HG03558 (cell line): Measurements from ENCODE around the gene FCN2.

Experiments
- ATAC-seq: cut with Tn5 transposase; IDR thresholded peaks from one replicate; pipeline ENCODE4 v1.9.1; 2021; ENCODE audit warnings: moderate number of reproducible peaks; ENCODE audit not compliant: unreplicated experiment; ENCODE audit errors: extremely low read depth

FCN2 gene

DNA sequence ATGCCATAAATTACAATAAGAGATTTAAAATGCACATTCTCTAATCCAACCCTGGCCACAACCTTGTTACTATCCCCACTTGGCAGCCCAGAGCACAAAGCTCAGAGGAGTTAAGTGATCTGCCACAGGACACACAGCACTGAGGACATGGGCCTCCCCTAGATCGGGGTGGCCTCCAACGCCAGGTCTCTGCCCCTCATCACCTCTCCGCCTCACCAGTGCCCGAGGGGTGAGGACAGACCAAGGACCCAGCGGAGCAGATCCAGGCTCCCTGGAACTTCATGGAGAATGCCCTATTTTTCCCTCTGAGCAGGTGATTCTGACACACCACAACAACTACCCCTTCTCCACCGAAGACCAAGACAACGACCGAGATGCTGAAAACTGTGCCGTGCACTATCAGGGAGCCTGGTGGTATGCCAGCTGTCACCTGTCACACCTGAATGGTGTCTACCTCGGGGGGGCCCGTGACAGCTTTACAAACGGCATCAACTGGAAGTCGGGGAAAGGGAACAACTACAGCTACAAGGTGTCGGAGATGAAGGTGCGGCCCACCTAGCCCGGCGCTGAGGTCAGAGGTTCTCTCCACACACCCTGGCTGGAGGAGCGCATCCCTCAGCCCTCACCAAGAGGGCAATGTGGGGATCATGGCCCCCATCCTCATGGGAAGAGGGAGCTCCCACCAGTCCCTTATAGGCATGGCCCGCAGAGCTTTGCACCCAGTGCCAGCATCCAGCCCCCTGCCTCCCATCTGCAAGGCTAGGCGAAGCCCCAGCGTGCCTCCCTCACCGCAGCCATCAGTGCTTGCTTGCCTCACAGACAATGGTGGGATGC, 12.5 kb upstream of the FCN2 start:
- no peak for ATAC-seq

DNA sequence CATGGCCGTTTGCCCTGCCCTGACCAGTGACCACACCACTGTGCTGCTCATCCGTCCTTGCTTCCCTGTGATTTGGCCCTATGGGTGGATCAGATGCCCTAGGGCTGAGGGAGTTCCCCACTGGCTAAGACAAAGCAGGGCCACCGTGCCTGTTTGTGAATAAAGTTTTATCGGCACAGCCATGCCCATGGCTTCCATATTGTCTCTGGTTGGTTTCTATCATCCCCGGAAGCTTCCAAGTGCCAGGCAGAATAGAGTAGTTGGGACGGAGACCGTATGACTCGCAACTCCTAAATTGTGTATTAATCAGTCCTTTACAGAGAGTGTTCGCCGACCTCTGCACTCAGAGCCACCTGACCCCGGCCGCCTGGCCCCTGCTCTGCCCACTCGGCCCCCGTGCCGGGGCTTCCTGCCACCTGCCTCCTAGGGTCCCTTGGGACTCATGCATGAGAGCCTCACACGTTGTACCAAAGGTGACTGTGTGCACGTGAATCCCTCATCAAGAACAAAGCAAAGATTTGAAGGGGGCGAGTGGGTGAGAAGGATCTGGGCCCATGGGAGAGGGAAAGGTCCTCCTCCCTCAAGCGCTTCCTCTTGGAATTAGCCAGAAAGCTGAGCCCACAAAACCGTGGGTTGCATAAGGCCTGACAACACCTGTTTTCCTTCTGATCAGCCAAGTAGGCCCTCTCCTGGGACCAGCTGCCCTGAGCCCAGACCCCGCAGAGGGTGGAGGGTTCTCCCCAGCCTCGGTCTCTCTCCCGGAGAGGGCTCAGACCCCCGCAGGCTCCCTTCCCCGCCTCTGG, 11.7 kb upstream of the FCN2 start:
- ATAC-seq: no peak

DNA sequence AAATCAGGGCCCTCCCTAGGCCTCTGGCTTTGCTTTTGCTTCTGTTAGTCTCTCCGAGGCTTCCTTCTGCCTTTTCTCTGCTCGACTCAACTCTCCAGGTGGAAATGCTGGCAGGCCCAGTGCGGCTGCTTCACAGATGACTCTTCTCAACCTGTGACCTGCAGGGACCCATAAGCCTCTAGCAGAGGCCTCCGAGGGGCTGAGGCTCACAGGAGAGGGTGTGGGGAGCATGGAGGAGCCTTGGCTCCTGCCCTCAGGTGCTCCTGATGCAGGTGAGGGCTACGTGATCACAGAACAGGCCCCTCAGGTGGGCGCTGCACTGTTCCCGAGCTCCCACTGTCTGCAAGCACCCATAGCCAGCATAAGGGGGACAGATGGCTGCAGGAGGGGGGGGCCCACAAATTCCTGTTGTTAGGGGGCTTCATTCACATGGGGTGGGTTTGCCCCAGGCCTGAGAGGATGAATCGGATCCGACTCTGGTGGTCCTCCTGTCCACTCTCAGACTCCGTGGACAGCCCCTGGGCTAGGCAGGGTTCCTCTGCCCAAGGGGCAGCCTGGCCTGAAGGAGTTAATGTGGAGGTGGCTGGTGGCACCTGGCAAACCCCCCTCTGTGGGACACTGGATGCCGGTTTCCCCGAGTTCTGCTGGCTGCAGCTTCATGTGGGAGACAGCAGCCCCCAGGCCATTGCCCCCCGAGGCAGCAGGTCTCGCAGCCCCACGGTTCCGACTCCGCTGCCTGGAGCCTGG, 10.9 kb upstream of the FCN2 start:
- ATAC-seq: no peak

- ATAC-seq: no peak
These were observed 10.3 kb upstream of the FCN2 start for GRCh38 chr9:134870301-134870694.

DNA sequence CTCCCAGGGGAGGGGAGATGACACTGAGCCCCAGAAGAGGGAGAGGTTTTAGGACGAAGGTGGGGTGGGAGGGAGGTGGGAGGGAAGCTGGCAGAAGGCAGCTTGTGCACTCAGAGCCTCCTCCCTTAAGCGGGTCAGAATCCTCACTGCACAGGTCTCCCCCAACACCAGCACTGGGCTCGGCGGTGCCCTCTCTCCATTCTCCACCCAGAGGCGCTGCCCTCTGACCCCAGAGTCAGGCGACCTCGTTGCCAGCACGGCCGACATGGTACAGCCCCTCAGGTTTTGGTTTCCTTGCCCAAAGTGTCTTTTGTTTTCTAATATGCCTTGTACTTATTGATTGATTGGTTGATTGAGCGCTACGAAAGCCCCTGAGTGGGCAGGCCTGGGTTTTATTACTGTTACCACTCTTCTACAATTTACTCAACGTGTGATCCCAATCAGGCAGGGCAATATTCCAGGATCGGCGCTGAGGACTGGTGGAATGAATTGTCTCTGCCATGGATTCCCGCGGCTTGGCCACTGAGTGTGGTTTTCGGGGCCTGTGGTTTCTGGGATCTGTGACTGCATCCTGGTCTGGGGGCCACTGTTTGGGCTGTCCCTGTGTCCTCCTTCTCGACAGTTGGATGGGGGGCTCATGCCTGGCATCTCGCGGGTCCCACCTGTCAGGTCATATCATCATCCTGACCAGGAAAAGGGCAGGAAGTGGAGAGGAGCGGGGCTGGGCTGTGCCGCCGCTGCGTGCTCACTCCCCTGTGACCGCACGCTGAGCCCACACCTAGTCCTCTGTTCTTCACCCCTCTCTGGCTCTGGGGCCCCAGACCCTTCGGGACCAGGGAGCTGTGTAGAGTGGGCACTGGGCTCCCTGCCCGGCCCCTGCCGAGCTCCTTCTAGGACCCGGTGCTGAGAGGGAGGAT, 9.6 kb upstream of the FCN2 start:
- ATAC-seq: no peak

GRCh38 chr9:134871697-134872340, 8.8 kb upstream of the FCN2 start:
- no peak for ATAC-seq

- ATAC-seq: no peak
These were observed 8.0 kb upstream of the FCN2 start for GRCh38 chr9:134872482-134873231.

GRCh38 chr9:134875371-134875770, 5.2 kb upstream of the FCN2 start:
- ATAC-seq: no peak

DNA sequence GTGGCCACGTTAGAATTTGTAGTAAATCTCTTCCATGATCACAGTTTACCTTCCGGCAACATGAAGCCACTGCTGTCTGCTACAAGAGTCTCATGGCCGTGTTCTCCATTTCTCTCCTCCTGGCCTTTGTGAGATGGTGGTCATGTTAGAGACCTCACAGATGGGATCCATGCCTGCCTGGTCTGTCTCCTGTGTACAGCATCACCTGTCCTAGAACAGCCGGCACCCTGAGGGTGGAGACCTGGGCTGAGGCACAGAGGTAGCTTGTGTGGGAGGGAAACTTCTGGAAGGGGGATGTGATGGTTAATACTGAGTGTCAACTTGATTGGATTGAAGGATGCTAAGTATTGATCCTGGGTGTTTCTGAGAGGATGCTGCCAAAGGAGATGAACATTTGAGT, 3.1 kb upstream of the FCN2 start:
- no peak for ATAC-seq

DNA sequence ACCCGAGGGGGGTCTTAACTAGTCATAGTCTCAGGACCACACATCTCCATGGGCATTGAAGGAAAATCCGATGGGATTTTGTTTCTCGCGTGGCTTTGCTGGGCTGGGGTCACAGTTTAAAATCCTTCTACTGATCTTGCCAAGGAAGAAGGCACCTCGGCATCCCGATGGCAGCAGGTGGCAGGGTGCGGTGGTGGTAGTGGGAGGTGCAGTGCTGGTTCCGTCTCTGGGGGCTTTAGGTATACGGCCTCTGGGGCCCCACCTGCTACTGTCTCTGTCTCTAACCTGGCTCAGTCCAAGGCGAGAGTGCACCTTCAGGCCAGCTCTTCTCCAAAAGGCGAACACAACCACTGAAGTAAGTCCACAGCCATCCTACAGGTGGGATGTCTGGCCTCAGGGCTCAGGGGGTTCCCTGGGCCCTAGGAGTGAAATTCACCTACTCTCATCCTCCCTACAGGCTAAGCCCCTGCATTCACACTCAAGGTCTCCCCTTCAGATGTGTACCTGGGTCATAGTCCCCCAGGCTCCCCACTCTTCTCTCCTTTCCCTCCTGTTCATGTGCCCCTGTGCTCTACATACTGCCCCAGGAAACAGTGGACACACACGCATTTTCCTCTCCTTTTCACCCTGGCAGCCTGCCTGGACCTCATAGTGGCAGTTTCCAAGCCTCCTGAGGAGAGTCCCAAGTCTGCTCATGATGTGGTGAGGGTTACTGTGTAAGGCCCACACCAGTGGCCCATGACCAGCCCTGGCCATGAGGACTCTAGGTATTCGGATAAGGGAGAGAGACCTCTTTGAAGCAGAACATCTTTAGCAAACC, 736 bp upstream of the FCN2 start:
- ATAC-seq: no peak

GRCh38 chr9:134881313-134881670, 682 bp downstream of the FCN2 start:
- no peak for ATAC-seq

- ATAC-seq: no peak
These were observed 1.7 kb downstream of the FCN2 start for GRCh38 chr9:134882204-134882785.

GRCh38 chr9:134883040-134883782, 2.6 kb downstream of the FCN2 start:
- no peak for ATAC-seq

- ATAC-seq: no peak
These were observed 3.9 kb downstream of the FCN2 start for GRCh38 chr9:134884492-134884891.

- no peak for ATAC-seq
These were observed 4.5 kb downstream of the FCN2 start for GRCh38 chr9:134885001-134885678.

- ATAC-seq: no peak
These were observed 5.2 kb downstream of the FCN2 start for GRCh38 chr9:134885679-134886412.
